Neural crest cell (in vitro differentiated cells): Measurements from ENCODE around the gene SNX30. TPM values are rescaled to one million over a fixed set of nuclear protein-coding genes. Genes with fewer than 3 reads are reported as not detected.

ENCODE experiments used
- DNase-seq: peaks from one replicate; pipeline ENCODE4 v3.0.0; 2021; ENCODE audit warnings: low read depth, mixed read lengths, low spot score
- H3K27ac Mint-ChIP-seq: one replicate; pipeline ENCODE4 v1.8.0; 2021; ENCODE audit warnings: mild to moderate bottlenecking, mixed read lengths; ENCODE audit not compliant: unreplicated experiment
- H3K27me3 Mint-ChIP-seq: 2 replicates; pipeline ENCODE4 v1.8.0; 2021; ENCODE audit warnings: low read depth, mild to moderate bottlenecking, mixed read lengths
- H3K36me3 Mint-ChIP-seq: 2 replicates; pipeline ENCODE4 v1.8.0; 2021; ENCODE audit warnings: low read depth, mild to moderate bottlenecking, mixed read lengths
- H3K4me1 Mint-ChIP-seq: 2 replicates; pipeline ENCODE4 v1.8.0; 2021; ENCODE audit warnings: mixed read lengths
- H3K4me3 Mint-ChIP-seq: one replicate; pipeline ENCODE4 v1.8.0; 2021; ENCODE audit warnings: mild to moderate bottlenecking, mixed read lengths
- H3K9me3 Mint-ChIP-seq: 2 replicates; pipeline ENCODE4 v1.8.0; 2021; ENCODE audit warnings: mixed read lengths
- total RNA-seq: library from RNA; stranded (reverse); gene quantifications from 2 replicates; pipeline ENCODE4 v1.2.1, GENCODE V29; 2021
- TF ChIP-seq, protein P1 (sequence below): fragments of 200-600 bp; sonication (generic); conservative IDR thresholded peaks from 2 replicates; pipeline ENCODE4 v1.5.0; 2021; ENCODE audit warnings: antibody characterized with exemption, mild to moderate bottlenecking

The SNX30 gene
- total RNA-seq, 1 donor from 2014 or later: 14.5 TPM

DNA sequence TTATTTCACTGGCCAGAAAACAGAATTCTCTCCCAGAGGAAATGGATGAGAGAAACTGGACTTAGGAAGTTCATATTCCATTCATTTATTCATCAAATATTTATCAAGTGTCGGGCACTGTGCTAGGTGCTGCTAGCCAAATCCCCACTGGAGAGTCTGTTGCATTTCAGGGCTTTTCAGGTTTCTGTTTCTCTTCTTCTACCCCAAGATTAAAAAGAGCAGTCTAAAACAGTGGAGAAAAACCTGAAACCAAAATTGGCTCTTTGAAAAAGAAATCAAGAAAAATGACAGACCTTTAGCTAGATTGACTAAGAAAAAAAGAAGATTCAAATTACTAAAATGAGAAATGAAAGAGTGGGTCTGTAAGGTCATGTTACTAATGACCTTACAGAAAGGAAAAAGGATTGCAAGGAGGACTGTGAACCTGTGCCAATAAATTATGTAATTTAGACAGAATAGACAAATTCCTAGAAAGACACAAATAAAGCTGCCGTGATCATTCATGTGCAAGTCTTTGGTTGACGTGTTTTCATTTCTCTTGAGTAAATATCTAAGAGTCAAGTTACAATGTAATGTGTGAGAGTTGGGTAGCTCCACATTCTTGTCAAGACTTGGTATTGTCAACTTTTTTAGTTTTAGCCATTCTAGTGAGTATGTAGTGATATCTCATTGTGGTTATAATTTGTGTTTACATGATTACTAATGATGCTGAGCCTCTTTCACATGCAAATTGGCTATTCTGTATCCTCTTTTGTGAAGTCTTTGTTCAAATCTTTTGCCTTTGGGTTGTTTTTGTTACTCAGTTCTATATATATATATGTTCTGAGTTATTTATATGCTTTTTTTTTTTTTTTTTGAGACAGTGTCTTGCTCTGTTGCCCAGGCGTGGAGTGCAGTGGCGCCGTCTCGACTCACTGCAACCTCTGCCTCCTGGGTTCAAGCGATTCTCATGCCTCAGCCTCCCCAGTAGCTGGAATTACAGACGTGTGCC, 23.7 kb downstream of the SNX30 start:
- Mint-ChIP-seq H3K4me3 (no peak overlapping the region), H3K4me1 (peaks cover 7% of the 10 kb centered on the region), H3K9me3 (no peaks in the 10 kb centered on the region), H3K27ac (no peak overlapping the region), H3K27me3 (no peaks in the 10 kb centered on the region), H3K36me3 (peaks cover 7% of the 10 kb centered on the region)
- TF ChIP-seq, protein P1, sequence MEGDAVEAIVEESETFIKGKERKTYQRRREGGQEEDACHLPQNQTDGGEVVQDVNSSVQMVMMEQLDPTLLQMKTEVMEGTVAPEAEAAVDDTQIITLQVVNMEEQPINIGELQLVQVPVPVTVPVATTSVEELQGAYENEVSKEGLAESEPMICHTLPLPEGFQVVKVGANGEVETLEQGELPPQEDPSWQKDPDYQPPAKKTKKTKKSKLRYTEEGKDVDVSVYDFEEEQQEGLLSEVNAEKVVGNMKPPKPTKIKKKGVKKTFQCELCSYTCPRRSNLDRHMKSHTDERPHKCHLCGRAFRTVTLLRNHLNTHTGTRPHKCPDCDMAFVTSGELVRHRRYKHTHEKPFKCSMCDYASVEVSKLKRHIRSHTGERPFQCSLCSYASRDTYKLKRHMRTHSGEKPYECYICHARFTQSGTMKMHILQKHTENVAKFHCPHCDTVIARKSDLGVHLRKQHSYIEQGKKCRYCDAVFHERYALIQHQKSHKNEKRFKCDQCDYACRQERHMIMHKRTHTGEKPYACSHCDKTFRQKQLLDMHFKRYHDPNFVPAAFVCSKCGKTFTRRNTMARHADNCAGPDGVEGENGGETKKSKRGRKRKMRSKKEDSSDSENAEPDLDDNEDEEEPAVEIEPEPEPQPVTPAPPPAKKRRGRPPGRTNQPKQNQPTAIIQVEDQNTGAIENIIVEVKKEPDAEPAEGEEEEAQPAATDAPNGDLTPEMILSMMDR: no peak
- no peak for DNase-seq

DNA sequence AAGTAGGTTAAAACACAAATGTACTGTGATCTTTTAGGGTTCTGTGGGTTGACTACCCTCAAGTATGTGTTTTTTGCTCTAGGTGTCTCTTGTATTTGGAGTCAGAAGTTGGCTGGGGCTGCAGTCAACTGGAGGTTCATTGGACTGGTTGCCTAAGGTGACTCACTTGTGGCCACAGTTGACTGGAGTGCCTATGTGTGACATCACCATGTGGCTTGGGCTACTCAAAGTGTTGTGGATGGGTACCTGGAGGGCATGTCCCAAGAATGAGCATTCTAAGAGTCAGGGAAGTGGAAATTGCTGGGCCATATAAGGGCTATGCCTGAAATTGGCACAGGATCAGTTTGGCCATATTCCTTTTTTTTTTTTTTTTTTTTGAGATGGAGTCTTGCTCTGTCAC, 27.4 kb downstream of the SNX30 start:
- Mint-ChIP-seq H3K9me3 (no peaks in the 10 kb centered on the region), H3K4me1 (peaks cover 11% of the 10 kb centered on the region), H3K27ac (no peak overlapping the region), H3K27me3 (no peaks in the 10 kb centered on the region), H3K4me3 (no peak overlapping the region), H3K36me3 (peaks cover 2% of the 10 kb centered on the region)
- no peak for DNase-seq
- TF ChIP-seq, protein P1: no peak

DNA sequence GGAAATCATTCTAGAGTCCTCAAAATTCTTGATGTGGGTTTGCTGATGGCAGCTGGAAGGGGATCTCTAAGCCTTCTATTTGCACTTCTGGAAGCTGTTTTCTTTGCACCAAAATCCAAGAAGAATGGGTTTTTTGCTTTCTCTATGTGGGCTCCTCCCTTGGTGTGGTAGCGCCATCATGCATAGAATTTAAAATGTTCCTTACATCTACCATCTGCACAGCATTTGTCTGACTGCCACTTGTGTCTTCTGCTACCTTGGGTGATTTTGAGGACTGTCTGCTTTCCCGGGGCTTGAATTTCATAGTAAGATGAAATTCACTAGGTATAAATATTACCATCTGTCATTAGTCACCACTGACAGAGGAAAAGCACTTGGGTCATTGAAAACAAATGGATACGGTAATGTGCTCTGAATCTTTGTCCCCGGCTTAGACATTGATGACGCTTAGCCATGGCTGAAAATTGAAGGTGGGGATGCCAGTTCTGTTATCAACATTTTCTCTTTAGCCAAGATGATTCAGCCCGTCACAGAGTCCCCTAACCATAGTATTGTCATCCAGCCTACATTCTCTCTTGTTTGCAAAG, 30.0 kb downstream of the SNX30 start:
- Mint-ChIP-seq H3K27me3 (no peaks in the 10 kb centered on the region), H3K36me3 (peaks cover 2% of the 10 kb centered on the region), H3K4me1 (peaks cover 19% of the 10 kb centered on the region), H3K4me3 (no peak overlapping the region), H3K27ac (no peak overlapping the region), H3K9me3 (no peaks in the 10 kb centered on the region)
- TF ChIP-seq, protein P1: no peak
- no peak for DNase-seq

DNA sequence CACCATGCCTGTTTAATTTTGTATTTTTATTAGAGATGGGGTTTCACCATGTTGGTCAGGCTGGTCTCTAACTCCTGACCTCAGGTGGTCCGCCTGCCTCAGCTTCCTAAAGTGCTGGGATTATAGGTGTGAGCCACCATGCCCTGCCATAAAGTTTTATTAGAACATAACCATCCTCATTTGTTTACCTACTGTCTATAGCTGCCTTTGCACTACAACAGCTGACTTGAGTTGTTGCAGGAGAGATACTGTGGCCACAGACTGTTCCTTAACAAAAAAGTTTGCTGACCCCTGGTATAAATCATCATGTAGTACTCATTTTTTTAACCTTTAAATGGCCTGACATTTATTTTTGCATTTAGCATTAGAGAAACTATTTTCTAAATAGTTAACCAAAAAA, 31.7 kb downstream of the SNX30 start:
- H3K27me3 Mint-ChIP-seq: no peaks in the 10 kb centered on the region
- no peaks in the 10 kb centered on the region for H3K9me3 Mint-ChIP-seq
- H3K27ac Mint-ChIP-seq: no peak overlapping the region
- H3K4me3 Mint-ChIP-seq: no peak overlapping the region
- DNase-seq: no peak
- peaks cover 19% of the 10 kb centered on the region for H3K4me1 Mint-ChIP-seq
- H3K36me3 Mint-ChIP-seq: peaks cover 2% of the 10 kb centered on the region
- TF ChIP-seq, protein P1: no peak

DNA sequence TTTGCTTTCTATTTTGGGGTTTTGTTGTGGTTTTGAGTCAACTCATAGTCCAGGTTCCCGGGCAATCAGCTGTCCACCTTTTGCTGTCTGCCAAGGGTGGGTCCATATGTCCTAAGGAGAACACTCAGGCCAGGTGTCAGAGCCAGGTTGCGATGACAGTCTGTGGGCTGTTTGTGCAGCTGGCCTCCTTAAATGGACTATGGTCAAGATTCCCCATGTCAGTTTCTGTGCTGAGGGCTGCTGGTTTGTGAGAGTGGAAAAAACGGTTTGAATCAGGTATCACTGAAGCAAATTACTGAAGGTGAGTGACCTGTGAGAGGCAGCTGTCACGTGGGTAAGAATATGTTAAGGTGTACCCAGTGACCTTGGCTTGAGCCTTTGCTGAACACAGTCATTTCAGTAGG, 33.0 kb downstream of the SNX30 start:
- H3K4me3 Mint-ChIP-seq: no peak overlapping the region
- TF ChIP-seq, protein P1: no peak
- no peak overlapping the region for H3K27ac Mint-ChIP-seq
- peaks cover 19% of the 10 kb centered on the region for H3K4me1 Mint-ChIP-seq
- DNase-seq: no peak
- H3K36me3 Mint-ChIP-seq: no peaks in the 10 kb centered on the region
- no peaks in the 10 kb centered on the region for H3K27me3 Mint-ChIP-seq
- no peaks in the 10 kb centered on the region for H3K9me3 Mint-ChIP-seq
